Measurements from ENCODE around the gene TULP1.

Gene TULP1

GRCh38 chr6:35496841-35497570 lies 15.7 kb downstream of the TULP1 start, which contains the start of gene TEAD3:
Gene TEAD3, minus strand, starts transcription at chr6:35497079.
- no peak for DNase-seq (ENCODE audit: low spot score)

GRCh38 chr6:35496036-35496840 lies 16.5 kb downstream of the TULP1 start:
- no peak for DNase-seq (ENCODE audit: low spot score)

GRCh38 chr6:35495258-35496035 lies 17.2 kb downstream of the TULP1 start:
- no peak for DNase-seq (ENCODE audit: low spot score)

- DNase-seq (ENCODE audit: low spot score) = peak; percentile 63
Observed at GRCh38 chr6:35494161-35494563, 18.5 kb downstream of the TULP1 start.

GRCh38 chr6:35493307-35493983 lies 19.3 kb downstream of the TULP1 start:
- no peak for DNase-seq (ENCODE audit: low spot score)

GRCh38 chr6:35492974-35493284 lies 19.8 kb downstream of the TULP1 start:
- DNase-seq (ENCODE audit: low spot score) = no peak

- DNase-seq (ENCODE audit: low spot score) = no peak
Observed at GRCh38 chr6:35492258-35492973, 20.3 kb downstream of the TULP1 start.

GRCh38 chr6:35491558-35492257 lies 21.0 kb downstream of the TULP1 start:
- no peak for DNase-seq (ENCODE audit: low spot score)

- no peak for DNase-seq (ENCODE audit: low spot score)
Observed at GRCh38 chr6:35490821-35491557, 21.7 kb downstream of the TULP1 start.

- DNase-seq (ENCODE audit: low spot score) = no peak
Observed at GRCh38 chr6:35489995-35490791, 22.5 kb downstream of the TULP1 start.

GRCh38 chr6:35489066-35489465 lies 23.6 kb downstream of the TULP1 start:
- DNase-seq (ENCODE audit: low spot score) = no peak

- DNase-seq (ENCODE audit: low spot score) = no peak
Observed at GRCh38 chr6:35488517-35488862, 24.2 kb downstream of the TULP1 start.

GRCh38 chr6:35487658-35488516 lies 24.8 kb downstream of the TULP1 start:
- DNase-seq (ENCODE audit: low spot score) = no peak

GRCh38 chr6:35486005-35486925 lies 26.4 kb downstream of the TULP1 start:
- DNase-seq (ENCODE audit: low spot score) = no peak

- no peak for DNase-seq (ENCODE audit: low spot score)
Observed at GRCh38 chr6:35485402-35485877, 27.3 kb downstream of the TULP1 start.

GRCh38 chr6:35484921-35485392 lies 27.7 kb downstream of the TULP1 start:
- DNase-seq (ENCODE audit: low spot score) = no peak

Measured in kidney capillary endothelial cell (primary cell).